Measurements from ENCODE around the gene FANCE. TPM values are rescaled to one million over a fixed set of nuclear protein-coding genes. Genes with fewer than 3 reads are reported as not detected.
"Not testable (repeated sequence)": the region's sequence is repeated elsewhere in the genome, so short reads cannot be mapped to it uniquely, and the experiment has no call there.

Gene FANCE
- polyA plus RNA-seq, 3 donors: 9.7 to 10.8 (median 10.6) TPM

GRCh38 chr6:35428421-35429149 lies 23.6 kb upstream of the FANCE start:
- no peak for DNase-seq

- DNase-seq: no peak
Observed at GRCh38 chr6:35429463-35429862, 22.7 kb upstream of the FANCE start.

GRCh38 chr6:35432291-35432690 lies 19.8 kb upstream of the FANCE start:
- DNase-seq: no peak

- not testable (repeated sequence) for DNase-seq
Observed at GRCh38 chr6:35432702-35433101, 19.4 kb upstream of the FANCE start.

GRCh38 chr6:35435074-35435837 lies 16.9 kb upstream of the FANCE start:
- no peak for DNase-seq

GRCh38 chr6:35436071-35436857 lies 15.9 kb upstream of the FANCE start:
- DNase-seq: no peak

GRCh38 chr6:35438378-35439065 lies 13.6 kb upstream of the FANCE start:
- not testable (repeated sequence) for DNase-seq

- no peak for DNase-seq
Observed at GRCh38 chr6:35439308-35439707, 12.8 kb upstream of the FANCE start.

- DNase-seq: no peak
Observed at GRCh38 chr6:35441205-35441604, 10.9 kb upstream of the FANCE start.

GRCh38 chr6:35441642-35442041 lies 10.5 kb upstream of the FANCE start:
- no peak for DNase-seq

GRCh38 chr6:35442693-35443092 lies 9.4 kb upstream of the FANCE start:
- DNase-seq: no peak

- DNase-seq: no peak
Observed at GRCh38 chr6:35443341-35444030, 8.7 kb upstream of the FANCE start.

GRCh38 chr6:35445691-35446090 lies 6.4 kb upstream of the FANCE start:
- no peak for DNase-seq

- DNase-seq: no peak
Observed at GRCh38 chr6:35448191-35448590, 3.9 kb upstream of the FANCE start.

GRCh38 chr6:35449287-35449881 lies 2.8 kb upstream of the FANCE start:
- DNase-seq: peak; percentile 71

GRCh38 chr6:35451354-35452182 lies 570 bp upstream of the FANCE start:
- no peak for DNase-seq

GRCh38 chr6:35453236-35453635 lies 1.1 kb downstream of the FANCE start:
- no peak for DNase-seq

GRCh38 chr6:35454391-35455110 lies 2.4 kb downstream of the FANCE start:
- no peak for DNase-seq

- no peak for DNase-seq
Observed at GRCh38 chr6:35457907-35458306, 5.8 kb downstream of the FANCE start.
